Islet of Langerhans (tissue), 1 donor: ENCODE results near the gene EMC10.

Source experiments
- FAIRE-seq: peaks from one replicate; lab custom pipeline; 2011; peaks lifted over from hg19 to GRCh38; lab: Jason Lieb, UNC

The EMC10 gene

DNA sequence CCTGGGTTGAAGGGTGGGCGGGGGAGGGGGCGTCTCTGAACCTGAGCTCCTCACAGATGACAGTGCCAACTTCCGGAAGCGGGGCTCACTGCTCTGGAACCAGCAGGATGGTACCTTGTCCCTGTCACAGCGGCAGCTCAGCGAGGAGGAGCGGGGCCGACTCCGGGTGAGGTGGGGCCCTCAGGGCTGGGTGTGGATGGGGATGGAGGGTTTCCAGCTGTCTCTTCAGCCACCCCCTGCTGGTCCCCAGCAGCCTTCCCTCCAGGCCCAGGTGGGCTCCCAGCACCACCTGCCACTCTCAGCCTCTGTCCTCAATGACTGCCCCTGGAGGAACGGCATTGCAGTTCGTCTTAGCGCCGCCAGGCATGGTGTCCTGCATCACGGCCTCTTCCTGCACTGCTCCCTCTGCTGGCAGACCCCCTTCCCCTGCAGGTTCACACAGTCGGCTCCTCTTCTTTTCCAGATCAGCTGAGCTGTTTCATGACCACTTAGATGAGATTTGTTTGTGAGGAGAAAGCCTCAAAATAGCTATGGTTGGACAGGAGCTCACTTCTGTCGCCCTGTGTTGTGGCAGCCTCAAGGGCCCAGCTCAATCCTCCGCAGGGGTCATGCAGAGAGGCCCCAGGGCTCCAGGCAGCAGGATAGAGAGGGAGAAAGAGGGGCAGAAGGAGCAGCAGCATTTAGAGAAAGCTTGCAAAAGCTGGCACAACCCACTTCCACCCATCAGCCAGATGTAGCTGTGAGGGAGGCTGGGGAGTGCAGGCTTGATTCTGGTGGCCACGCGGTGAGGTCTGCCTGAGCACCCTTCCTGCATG, 2.8 kb downstream of the EMC10 start:
- FAIRE-seq = no peak

DNA sequence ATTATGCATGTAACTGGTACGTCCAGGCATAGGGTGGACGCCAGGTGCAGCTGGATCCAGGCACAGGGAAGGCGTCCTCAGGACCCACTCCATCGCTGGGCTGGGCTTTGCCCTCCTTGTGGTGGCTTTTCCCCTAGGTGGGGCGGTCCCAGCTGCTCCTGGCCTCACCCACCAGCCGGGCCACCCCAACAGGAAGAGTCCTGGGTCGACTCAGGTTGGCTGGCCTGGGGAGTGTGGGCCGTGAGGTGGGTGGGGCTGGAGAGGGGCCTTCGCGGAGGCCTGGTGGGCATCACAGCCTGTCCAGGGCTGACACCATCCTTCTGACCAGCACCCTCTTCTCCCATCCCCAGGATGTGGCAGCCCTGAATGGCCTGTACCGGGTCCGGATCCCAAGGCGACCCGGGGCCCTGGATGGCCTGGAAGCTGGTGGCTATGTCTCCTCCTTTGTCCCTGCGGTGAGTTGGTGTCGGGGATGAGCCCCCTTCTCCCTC, 3.5 kb downstream of the EMC10 start:
- FAIRE-seq = no peak

DNA sequence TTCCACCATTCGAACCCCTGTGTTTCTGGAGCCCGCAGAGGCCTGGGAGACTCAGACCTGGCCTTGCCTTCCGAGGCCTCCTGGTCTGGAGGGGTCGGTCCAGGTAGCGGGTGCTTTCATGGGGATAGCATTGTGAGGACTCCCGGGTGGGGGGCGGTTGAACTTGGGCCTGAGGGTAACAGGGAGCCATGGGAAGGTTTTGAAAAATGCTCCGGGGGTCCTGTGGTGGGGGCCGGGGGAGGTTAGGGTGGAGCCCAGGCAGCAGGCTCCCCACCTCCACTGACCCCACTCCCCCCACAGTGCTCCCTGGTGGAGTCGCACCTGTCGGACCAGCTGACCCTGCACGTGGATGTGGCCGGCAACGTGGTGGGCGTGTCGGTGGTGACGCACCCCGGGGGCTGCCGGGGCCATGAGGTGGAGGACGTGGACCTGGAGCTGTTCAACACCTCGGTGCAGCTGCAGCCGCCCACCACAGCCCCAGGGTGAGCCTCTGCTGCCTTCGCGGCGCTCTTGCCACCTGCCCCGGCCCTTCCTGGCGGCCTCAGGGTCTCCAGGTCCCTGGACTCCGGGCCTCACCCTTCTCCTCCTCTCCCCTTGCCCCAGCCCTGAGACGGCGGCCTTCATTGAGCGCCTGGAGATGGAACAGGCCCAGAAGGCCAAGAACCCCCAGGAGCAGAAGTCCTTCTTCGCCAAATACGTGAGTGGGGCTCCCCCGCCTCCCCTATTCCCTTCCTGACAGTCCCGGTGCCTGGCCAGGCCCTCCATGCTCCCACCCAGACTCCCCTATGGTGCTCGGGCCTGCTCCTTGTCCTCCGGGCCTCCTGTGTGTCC, 4.2 kb downstream of the EMC10 start:
- FAIRE-seq = no peak

DNA sequence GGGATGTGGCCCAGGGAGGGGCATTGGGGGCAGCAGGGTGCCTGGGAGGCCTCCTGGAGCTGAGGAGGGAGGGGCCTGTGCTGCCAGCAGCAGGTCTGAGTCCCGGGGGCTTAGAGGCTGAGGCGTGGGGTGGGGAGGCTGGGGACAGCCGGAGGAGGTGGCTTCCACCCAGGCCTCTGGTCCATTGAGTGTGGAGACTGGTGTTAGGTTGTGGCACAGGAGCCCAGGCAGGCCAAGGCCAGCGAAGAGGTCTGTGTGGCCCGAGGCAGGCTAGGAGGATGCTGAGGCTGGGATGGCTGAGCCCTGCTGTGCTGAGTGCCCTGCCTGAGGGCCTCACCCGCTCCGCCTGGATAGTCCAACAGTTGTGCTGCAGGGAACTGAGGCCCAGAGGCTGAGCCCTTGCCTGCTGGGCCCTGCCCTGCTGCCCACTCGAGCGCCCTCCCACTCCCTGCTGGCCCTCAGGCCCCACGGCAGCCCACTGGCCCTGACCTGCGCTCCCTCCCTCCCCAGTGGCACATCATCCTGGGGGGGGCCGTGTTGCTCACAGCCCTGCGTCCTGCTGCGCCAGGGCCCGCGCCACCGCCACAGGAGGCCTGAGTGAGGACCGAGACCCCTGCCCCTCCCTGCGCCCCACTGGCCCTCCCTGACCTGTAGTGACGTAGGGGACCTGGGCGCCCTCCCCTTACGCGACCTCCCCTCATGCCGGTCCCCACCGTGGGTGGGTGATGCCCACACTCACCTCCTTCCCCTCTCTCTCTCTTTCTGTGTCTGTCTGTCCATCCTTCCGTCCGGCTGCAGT, 5.2 kb downstream of the EMC10 start:
- FAIRE-seq = no peak

DNA sequence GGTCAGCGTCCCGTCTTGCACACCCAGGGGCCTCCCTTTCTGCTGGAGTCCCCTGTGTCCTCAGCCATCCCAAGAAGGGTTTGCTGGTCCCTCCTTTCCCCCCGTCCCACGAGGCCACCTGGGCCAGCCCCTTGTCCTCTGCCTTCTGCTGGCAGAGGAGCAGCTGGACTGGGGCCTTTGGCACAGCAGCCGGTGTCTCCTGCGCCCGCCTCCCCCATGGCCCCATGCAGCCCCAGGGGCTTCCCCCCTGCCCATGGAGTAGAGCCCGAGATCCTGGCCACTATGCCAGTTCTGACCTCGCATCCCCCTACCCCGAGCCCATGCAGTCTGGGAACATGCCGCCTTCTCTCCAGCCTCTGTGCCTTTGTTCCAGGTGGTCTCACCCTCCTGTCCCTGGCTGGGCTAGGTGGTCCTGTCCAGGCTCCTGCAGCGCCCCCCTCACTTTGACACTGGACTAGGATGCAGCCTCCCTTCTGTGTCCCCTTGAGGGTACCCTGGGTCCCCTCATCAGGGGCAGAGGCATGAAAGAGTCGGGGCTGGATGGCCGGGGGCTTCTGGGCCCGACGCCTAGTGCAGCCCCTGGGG, 6.1 kb downstream of the EMC10 start:
- FAIRE-seq = no peak

DNA sequence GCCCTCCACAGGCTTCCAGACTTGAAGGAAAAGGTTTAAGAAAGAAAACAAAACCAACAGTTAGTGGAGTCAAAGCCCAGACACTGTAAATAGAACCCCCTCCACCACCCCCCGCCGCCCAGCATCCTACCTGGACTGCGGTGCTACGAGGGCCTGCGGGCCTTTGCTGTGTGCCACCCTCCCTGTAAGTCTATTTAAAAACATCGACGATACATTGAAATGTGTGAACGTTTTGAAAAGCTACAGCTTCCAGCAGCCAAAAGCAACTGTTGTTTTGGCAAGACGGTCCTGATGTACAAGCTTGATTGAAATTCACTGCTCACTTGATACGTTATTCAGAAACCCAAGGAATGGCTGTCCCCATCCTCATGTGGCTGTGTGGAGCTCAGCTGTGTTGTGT, 6.6 kb downstream of the EMC10 start:
- FAIRE-seq = no peak

DNA sequence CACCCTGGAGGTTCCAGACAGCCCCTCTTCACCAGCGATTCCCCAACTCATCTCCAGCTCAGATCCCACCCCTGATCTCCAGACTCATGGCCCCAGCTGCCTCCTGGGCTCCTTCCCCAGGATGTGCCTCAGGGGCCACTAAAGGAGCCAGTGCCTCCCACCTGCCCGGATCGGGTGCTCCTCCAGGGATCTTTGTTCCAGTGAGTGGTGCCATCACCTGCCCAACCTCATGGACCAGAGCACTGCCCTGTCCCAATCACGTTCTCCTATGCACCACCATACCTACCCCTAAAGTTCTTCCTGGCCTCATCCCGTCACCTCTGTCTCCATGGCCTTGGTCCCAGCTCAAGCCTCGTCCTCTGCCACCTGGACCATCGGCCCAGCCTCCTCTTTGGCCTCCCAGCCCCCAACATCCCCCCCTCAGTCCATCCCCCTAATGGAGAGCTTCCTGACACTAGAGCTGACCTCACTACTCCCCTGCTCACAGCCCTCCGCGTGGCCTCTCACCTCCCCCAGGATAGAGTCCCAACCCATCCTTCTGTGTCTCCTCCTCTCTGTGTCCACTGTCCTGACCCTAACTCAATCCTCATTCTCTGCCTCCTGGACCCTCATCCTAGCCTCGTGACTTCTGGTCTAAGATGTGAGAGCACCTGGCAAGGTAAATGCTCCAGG, 9.1 kb downstream of the EMC10 start:
- FAIRE-seq = no peak

DNA sequence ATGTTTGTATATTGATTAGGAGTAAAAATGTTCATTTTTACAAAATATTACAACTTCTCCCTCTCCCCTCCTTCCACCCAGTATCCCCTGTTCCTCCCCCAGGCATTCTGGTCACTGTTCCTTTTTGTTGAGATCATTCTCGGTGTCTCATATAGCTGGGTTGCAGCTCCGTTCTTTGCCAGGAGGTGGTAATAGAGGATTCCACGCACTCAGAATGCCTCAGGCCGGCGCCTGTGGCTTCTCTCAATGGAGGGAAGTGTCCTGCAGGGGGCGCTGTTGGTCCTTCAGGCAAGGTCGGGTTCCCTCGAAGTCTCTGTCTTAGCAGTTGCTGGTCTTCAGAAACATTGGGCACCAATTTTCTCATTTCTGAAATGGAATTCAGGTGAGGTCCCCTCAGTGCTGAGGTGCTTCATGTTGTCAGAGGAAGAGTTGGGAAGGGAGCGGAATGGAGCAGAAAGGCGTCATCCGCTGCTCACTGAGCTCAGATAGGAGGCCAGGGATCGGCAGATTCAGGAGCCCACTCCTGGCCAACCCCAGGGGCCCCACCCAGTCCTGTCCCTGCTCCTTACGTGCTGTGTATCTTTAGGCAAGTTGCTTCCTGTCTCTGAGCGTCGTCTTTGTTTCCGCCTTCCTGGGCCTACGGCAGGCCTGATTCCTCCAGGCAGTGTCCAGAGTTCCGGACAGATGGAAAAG, 10.7 kb downstream of the EMC10 start:
- FAIRE-seq = no peak

DNA sequence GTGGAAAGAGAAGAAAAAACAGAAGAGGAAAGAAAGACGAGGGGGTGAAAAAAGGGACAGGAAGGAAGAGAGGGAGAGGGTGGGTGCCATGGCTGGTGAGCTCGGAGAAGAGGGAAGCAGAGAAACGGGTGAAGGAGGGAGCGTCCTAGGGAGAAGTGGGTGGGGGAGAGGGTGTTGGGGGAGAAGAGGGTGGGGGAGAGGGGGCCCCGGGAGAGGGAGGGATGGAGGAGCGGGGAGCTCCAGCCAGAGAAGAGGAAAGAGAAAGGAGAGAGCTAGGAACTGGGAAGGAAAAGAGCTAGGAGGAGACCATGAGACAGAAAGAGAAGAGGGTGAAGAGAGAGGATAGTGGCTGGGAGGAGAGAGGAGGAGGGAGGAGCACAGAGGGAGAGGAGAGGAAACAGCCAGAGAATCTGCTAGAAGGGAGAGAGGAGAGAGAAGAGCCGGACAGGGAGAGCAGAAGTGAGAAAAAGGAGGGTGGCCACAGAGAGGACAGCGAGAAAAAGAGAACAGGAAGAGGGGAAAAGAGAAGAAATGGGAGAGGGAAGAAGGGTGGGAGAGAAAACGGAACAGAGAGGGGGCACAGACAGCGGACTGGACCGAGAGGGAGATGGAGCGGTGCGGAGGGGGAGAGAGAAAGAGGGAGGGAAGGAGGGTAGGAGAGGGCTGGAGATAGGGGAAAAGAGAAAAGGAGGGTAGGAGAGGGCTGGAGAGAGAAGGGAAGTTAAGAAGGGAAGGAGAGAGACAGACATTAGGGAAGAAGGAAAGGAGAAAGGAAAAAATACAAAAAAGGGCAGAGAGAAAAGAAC, 12.3 kb downstream of the EMC10 start:
- no peak for FAIRE-seq

DNA sequence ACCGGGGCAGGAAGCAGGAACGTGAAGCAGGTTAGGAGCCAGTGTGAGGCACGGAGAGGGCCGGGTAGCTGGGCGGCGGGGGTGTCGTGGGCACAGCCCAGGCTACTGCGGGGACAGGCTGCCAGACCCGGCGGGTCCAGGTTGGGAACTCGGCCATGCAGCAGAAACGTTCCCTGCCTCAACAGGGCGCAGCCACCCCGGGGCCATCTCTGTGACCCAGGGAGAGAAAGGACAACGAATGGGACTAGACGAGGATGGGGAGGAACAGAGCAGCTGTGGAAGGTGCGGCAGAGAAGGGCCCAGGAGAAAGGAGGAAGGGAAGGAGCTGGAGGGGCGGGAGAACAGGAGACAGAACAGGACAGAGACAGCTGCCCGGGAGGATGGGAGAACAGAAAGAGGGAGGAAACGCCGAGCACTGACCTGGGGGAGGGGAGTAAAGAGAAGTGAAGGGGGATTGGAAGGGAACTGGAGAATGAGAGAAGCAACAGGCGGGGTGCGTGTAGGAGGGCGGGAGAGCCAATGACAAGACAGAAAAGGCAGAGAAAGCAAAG, 13.2 kb downstream of the EMC10 start:
- no peak for FAIRE-seq

DNA sequence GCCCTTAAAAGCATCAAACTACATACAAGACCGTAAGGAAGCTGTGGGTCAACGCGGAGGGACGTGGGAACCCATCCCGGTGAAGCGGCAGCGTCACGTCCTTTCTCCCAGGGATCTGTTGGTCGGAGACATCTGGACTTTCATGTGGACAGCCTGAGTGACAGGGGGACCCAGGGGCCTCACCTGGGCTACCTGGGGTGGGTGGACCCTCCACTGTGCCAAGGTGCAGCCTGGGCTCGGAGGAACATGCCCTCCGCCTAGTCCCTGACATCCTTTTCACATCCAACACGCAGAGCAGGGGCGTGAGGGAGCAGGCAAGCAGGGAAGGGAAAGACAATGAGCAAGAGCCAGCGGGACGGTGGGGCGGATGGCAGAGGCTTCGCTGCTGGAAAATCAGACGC, 14.1 kb downstream of the EMC10 start:
- FAIRE-seq = no peak

DNA sequence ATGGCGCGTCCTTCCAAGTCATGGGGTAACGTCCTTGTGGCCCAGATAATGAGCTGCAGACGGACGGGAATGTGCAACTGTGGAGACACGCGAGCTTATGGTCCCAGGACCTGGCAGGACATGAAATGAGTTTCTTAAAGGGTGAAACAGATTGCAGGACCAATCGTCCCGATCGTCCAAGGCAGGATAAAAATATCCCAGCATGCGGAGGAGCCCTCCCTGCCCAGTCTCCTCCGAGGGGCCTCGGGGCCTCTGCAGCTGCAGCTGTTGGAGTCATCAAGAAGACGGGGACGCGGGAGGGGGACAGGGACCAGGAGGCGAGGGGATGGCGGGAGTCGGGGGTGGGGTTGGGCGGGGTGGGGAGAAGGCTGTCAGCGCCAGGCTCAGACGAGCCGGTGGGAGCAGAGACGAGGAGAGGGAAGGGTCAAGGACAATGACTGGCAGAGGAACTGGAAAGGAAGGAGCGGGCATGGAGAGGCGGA, 14.7 kb downstream of the EMC10 start:
- no peak for FAIRE-seq

DNA sequence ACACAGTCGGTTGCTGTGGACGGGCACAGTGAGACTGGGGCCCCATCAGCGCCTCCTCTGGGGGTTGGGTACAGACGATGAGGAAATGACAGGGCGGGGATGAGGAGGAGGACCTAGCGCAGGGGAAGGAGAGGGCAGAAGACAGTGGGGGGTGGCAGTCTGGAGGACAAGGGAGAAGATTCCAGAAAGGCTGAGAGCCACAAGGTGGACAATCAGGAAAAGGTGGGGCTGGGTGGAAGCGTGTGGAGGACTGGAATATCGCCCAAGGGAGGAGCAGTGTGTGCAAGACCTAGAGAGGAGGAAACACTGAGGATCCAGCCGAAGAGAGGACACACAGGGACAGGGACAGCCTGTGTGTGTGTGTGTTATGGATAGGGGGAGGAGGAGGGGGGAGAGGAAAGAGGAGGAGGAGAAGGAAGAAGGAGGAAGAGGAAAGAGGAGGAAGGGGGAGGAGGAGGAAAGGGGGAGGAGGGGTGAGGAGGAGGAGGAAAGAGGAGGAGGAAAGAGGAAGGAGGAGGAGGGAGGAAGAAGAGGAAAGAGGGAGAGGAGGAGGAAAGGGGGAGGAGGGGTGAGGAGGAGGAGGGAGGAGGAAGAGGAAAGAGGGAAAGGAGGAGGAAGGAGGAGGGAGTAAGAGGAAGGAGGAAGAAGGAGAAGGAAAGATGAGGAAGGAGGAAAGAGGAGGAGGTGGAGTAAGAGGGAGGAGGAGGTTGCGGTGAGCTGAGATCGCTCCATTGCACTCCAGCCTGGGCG, 16.2 kb downstream of the EMC10 start:
- FAIRE-seq = no peak

DNA sequence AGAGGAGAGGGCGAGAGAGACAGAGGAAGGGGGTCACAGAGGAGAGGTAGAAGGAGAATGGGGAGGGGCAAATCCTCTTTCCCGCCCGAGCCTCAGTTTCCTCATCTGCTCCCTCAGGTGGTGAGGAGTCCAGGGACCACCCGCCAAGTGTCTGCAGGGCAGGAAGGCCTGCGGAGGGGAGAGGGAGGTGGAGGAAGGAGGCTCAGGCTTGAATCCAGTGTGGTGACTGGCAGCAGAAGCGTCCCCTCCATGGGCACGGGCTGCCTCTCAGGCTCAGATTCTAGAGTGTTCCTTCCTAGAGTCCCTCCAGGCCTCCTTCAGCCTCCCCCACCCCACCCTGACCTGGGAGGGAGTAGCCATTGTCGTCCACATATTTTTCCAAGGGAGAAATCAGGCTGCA, 16.9 kb downstream of the EMC10 start:
- no peak for FAIRE-seq

DNA sequence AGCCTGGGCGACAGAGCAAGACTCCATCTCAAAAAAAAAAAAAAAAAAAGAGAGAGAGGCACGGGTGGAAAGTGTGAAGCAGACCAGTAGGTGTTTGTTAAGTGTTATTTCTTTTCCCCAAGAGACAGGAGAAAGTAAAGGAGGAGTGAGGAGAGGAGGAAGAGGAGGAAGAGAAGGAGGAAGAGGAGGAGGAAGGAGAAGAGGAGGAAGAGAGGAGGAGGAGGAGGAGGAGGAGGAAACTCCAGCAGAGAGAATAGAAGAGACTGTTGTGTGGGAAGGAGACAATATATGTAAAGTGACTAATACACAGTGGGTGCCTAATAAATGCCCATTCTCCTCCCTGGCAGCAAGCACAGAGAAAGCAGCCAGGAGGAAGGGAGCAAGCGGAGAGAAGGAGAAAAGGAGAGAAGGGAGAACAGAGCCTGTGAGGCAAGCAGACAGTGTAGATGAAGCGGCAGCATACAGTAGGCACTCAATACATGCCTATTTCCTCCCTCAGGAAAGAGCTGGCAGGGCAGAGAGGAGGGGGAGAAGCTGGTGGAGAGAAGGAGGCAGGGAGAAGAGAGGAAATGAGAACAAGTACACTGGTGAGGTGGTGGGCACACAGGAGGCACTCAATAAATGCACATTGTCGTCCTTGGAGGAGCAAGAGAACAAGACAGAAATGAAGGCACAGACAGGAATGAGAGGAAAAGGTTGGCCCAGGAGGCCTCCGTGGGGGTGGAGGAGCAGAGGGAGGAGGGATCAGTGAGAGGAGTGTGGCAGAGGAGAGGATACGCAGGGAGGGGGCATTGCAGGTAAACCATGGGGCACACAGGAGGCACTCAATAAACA, 18.1 kb downstream of the EMC10 start:
- FAIRE-seq = no peak

DNA sequence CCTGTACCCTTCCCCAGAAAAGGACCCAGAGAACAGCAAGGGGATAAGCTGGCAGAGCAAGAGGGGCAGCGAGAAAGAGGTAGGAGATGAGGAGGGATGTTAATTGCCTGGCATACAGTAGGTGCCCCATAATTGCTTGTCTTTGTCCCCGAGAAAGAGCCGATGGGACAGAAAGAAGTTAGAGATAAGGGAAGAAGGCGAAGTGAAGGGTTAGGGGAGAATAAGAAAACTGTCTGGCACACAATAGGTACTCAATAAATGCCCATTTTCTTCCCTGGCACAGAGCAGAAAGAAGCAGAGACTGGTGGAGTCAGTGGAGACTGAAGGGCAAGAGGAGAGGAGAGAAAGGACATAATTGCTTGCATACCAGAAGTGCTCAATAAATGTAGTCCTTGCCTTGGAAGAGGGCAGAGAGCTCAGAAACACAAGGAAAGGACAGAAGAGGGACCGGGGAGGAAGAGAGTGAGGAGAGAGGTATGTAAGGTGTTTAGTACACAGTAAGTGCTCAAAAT, 18.8 kb downstream of the EMC10 start:
- no peak for FAIRE-seq

DNA sequence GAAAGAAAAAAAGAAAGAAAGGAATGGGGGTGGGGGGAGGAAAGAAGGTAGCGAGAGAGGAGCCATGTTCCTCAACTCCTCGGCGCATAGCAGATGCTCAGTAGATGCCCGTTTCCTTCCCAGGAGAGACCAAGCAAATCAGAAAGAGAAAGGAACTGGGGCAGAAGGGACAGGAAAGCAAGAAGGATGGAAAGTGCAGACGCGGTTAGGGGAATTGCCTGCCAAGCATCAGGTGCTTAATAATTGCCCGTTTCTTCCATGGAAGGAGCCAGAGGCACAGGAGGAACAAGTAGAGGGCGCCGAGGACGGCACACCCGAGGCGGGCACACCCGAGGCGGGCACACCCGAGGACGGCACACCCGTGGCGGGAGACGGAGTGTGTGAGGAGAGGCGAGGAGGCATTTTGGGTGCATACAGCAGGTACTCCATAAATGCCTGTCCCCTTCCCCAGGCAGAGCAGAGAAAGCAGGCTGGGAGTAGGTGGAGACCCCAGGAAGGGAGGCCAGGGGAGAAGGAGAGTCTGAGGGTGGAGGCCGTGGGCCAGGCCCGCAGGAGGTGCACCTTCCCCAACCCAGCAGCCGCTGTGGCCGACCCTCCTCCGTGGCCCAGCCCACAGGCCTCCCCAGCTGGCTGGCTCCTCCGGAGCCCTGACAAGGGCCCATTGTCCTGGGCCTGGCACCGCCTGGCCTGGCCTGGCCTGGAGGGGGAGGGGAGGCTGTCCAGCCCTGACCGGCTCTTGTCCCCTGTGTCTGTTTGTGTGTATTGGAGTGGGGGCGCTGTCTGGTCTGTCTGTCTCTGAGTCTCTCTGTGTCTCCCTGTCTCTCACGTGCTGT, 20.1 kb downstream of the EMC10 start:
- FAIRE-seq = no peak
